Neuronal stem cell (in vitro differentiated cells): ENCODE results near the gene KDM4B.

Experiments
- DNase-seq: peaks from one replicate; pipeline ENCODE4 v3.0.0-alpha.2; 2013; ENCODE audit warnings: low spot score
- H2AFZ ChIP-seq: one replicate; pipeline ENCODE4 v1.6.1; 2013; ENCODE audit warnings: mild to moderate bottlenecking, low read length, inconsistent platforms
- H2AK5ac ChIP-seq: 2 replicates; pipeline ENCODE4 v1.6.1; 2013; ENCODE audit warnings: low read depth, mild to moderate bottlenecking, inconsistent platforms, low read length, moderate library complexity, mixed read lengths
- H2BK120ac ChIP-seq: 2 replicates; pipeline ENCODE4 v1.6.1; 2013; ENCODE audit warnings: low read depth, mild to moderate bottlenecking, inconsistent platforms, low read length, moderate library complexity, mixed read lengths
- H2BK12ac ChIP-seq: one replicate; pipeline ENCODE4 v1.6.1; 2013; ENCODE audit warnings: low read length, inconsistent platforms
- H2BK15ac ChIP-seq: 2 replicates; pipeline ENCODE4 v1.6.1; 2013; ENCODE audit warnings: mild to moderate bottlenecking, low read length, inconsistent platforms, mixed read lengths
- H2BK5ac ChIP-seq: one replicate; pipeline ENCODE4 v1.6.1; 2013; ENCODE audit warnings: inconsistent platforms, mild to moderate bottlenecking, low read length, moderate library complexity
- H3K14ac ChIP-seq: one replicate; pipeline ENCODE4 v1.6.1; 2013; ENCODE audit warnings: low read length, inconsistent platforms
- H3K18ac ChIP-seq: 2 replicates; pipeline ENCODE4 v1.6.1; 2013; ENCODE audit warnings: low read length, inconsistent platforms
- H3K23ac ChIP-seq: 2 replicates; pipeline ENCODE4 v1.6.1; 2013; ENCODE audit warnings: low read depth, mild to moderate bottlenecking, mixed read lengths, low read length, inconsistent platforms; ENCODE audit not compliant: poor library complexity
- H3K27ac ChIP-seq: replicated peaks from 3 replicates; pipeline ENCODE4 v1.5.1; 2013; ENCODE audit warnings: low read length, inconsistent platforms
- H3K27me3 ChIP-seq, 3 experiments: 2 replicates each; pipeline ENCODE4 v1.6.1; 2013; ENCODE audit warnings: low read length in 3 of 3, mild to moderate bottlenecking in 2 of 3, inconsistent platforms in 1 of 3, low read depth in 1 of 3, mixed read lengths in 1 of 3, moderate library complexity in 1 of 3; ENCODE audit not compliant: control insufficient read depth in 3 of 3, insufficient read depth in 3 of 3
- H3K36me3 ChIP-seq, 2 donors: replicated peaks in 1 of 2; 2 replicates each; pipeline ENCODE4 v1.6.1; 2013; ENCODE audit warnings: low read length in 2 of 2; ENCODE audit not compliant: control insufficient read depth in 2 of 2, insufficient read depth in 2 of 2
- H3K4ac ChIP-seq: 2 replicates; pipeline ENCODE4 v1.6.1; 2013; ENCODE audit warnings: inconsistent platforms, mild to moderate bottlenecking, low read length, moderate library complexity
- H3K4me1 ChIP-seq, 2 donors: 1 replicate in 1 of 2; 2 replicates in 1 of 2; pipeline ENCODE4 v1.6.1; 2013; ENCODE audit warnings: low read length in 2 of 2, low read depth in 1 of 2; ENCODE audit not compliant: control insufficient read depth in 2 of 2, insufficient read depth in 1 of 2
- H3K4me2 ChIP-seq: one replicate; pipeline ENCODE4 v1.6.1; 2013; ENCODE audit warnings: mild to moderate bottlenecking, low read length, inconsistent platforms; ENCODE audit not compliant: insufficient read depth, poor library complexity, severe bottlenecking
- H3K4me3 ChIP-seq, 2 donors: 2 replicates each; pipeline ENCODE4 v1.5.1; 2013; ENCODE audit warnings: low read length in 2 of 2, mild to moderate bottlenecking in 2 of 2, inconsistent platforms in 1 of 2, moderate library complexity in 1 of 2
- H3K79me1 ChIP-seq: one replicate; pipeline ENCODE4 v1.6.1; 2013; ENCODE audit warnings: low read depth, mild to moderate bottlenecking, inconsistent platforms, low read length, moderate library complexity
- H3K9ac ChIP-seq: one replicate; pipeline ENCODE4 v1.6.1; 2013; ENCODE audit warnings: mild to moderate bottlenecking, low read depth, low read length, inconsistent platforms; ENCODE audit not compliant: poor library complexity
- H3K9me3 ChIP-seq, 2 donors: replicated peaks in 1 of 2; 2 replicates each; pipeline versions ENCODE3 to v1.6.1; 2013; ENCODE audit warnings: low read length in 2 of 2, mild to moderate bottlenecking in 2 of 2, inconsistent platforms in 1 of 2, low read depth in 1 of 2, mixed read lengths in 1 of 2, moderate library complexity in 1 of 2; ENCODE audit not compliant: control insufficient read depth in 2 of 2, insufficient read depth in 1 of 2
- H4K8ac ChIP-seq: one replicate; pipeline ENCODE4 v1.6.1; 2013; ENCODE audit warnings: low read depth, mild to moderate bottlenecking, inconsistent platforms, low read length, moderate library complexity
- H4K91ac ChIP-seq: one replicate; pipeline ENCODE4 v1.6.1; 2013; ENCODE audit warnings: low read length, low read depth, mild to moderate bottlenecking, inconsistent platforms; ENCODE audit not compliant: poor library complexity
- WGBS, 2 donors: extraction: QIAGEN DNeasy Blood & Tissue Kit; methylation state at CpG; one replicate each; pipeline ENCODE4 v1.1.7; 2013; ENCODE audit warnings: missing lambda C conversion rate in 2 of 2, mixed read lengths in 1 of 2; ENCODE audit not compliant: insufficient read length in 2 of 2, insufficient replicate concordance in 1 of 2; ENCODE audit errors: extremely low coverage in 2 of 2; 5-methylcytosine and 5-hydroxymethylcytosine counted together

The KDM4B gene

DNA sequence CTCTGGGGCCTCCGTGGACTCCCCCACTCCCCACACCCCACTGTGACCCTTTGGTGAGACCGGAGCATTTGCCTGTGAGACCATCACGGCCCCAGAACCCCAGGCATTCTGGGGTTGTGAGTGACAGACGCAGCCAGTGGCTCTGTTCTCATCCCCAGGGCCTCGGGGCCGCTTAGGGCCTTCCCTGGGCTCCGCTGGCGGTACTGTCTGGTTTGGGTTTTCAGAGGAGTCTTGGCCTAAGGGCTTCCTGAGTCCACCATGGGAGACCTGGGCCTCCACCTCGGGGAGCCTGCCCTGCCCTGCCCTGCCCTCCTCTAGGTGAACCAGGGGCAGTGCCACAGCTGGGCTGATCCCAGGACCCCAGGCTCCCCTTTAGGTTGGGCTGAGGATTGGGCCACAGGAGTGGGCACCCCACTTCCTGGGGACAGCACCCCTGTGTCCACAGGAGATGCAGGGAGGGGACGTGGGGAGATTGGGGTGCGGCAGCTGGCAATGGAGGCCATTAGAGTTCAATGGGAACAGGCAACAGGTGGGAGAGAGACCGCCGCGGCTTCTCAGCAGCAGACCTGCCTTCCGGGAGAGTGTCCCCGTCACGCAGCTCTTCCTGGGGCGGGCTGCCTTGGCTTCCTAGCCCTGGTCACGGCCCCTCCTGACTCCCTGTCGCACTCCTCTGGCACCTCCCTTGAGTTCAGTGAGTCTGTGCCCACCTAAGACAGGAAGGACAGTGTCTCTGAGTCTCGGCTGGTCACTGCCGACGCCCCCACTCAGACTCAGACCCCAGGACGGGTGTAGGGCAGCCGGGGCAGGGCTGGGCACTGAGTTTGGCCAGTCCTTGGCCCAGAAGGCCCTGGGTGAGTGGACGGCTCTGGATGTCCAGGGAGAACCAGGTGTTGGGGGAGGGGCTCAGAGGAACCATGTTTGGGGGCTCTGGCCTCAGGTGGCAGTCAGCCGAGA, 164.1 kb downstream of the KDM4B start:
- peak overlapping the region; percentile 13 for H3K4ac ChIP-seq
- H2AFZ ChIP-seq: no peak overlapping the region
- peak overlapping the region; percentile 68 for H4K91ac ChIP-seq
- no peak overlapping the region for H3K4me2 ChIP-seq
- H3K4me1 ChIP-seq: peaks cover 27 to 49% of the 10 kb centered on the region in 2 donors
- H3K4me3 ChIP-seq: no peak overlapping the region
- peak overlapping the region; percentile 99 for H2BK12ac ChIP-seq
- peak overlapping the region; percentile 86 for H3K27ac ChIP-seq
- peaks cover 7% of the 10 kb centered on the region for H3K79me1 ChIP-seq
- H3K9ac ChIP-seq: peak overlapping the region; percentile 60
- peak overlapping the region; percentile 80 for H3K23ac ChIP-seq
- peak overlapping the region; percentile 94 for H2BK120ac ChIP-seq
- peak overlapping the region; percentile 92 for H4K8ac ChIP-seq
- no peaks in the 10 kb centered on the region for H3K27me3 ChIP-seq
- peak overlapping the region; percentile 99 for H2AK5ac ChIP-seq
- DNase-seq: no peak
- no CpG with 5 or more reads among the region's 27 CpGs for WGBS, 2 donors
- peak overlapping the region; percentile 99 for H2BK15ac ChIP-seq
- peaks cover 32 to 46% of the 10 kb centered on the region in 2 donors for H3K36me3 ChIP-seq
- peak overlapping the region; percentile 98 for H3K18ac ChIP-seq
- H3K9me3 ChIP-seq: no peaks in the 10 kb centered on the region
- peak overlapping the region; percentile 39 for H3K14ac ChIP-seq
- H2BK5ac ChIP-seq: peak overlapping the region; percentile 96

GRCh38 chr19:5133986-5134595, 165.2 kb downstream of the KDM4B start:
- peak overlapping the region; percentile 23 for H3K4ac ChIP-seq
- no peak overlapping the region for H4K91ac ChIP-seq
- H3K4me3 ChIP-seq: peak overlapping the region in 1 of 2 donors; percentile 9
- H2BK120ac ChIP-seq: peak overlapping the region; percentile 87
- H3K23ac ChIP-seq: peak overlapping the region; percentile 67
- H3K4me2 ChIP-seq: no peak overlapping the region
- no CpG with 5 or more reads among the region's 30 CpGs for WGBS, 2 donors
- H3K18ac ChIP-seq: peak overlapping the region; percentile 98
- peak overlapping the region; percentile 17 for H3K14ac ChIP-seq
- H2BK15ac ChIP-seq: peak overlapping the region; percentile 99
- peak overlapping the region; percentile 99 for H2AK5ac ChIP-seq
- peak overlapping the region; percentile 96 for H2BK5ac ChIP-seq
- peaks cover 7% of the 10 kb centered on the region for H3K79me1 ChIP-seq
- H3K27me3 ChIP-seq: no peaks in the 10 kb centered on the region
- H2BK12ac ChIP-seq: peak overlapping the region; percentile 97
- H2AFZ ChIP-seq: no peak overlapping the region
- no peak overlapping the region for H4K8ac ChIP-seq
- no peak overlapping the region for H3K27ac ChIP-seq
- peak overlapping the region; percentile 80 for H3K9ac ChIP-seq
- peaks cover 16 to 39% of the 10 kb centered on the region in 2 donors for H3K4me1 ChIP-seq
- H3K36me3 ChIP-seq: peaks cover 38 to 57% of the 10 kb centered on the region in 2 donors
- H3K9me3 ChIP-seq: no peaks in the 10 kb centered on the region
- no peak for DNase-seq

DNA sequence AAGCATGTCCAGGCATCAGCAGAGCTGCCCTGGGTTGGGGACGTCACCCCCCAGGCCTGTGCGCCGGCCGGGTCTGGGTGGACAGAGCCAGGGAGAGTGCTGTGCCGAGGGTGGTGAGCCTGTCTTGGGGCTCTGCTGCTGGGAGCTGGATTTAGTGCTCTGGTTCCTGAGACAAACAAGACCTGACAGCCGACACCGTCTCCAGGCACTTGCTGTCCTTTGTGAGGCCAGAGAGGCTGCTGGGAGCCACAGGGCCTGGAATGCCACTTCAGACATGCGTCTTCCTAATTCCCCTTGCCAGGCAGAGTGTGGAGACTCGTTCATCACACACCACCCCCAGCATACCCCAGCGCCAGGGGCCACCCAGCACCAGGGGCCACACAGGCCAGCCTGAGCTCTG, 165.8 kb downstream of the KDM4B start:
- peaks cover 14 to 37% of the 10 kb centered on the region in 2 donors for H3K4me1 ChIP-seq
- H3K9me3 ChIP-seq: no peaks in the 10 kb centered on the region
- H2BK5ac ChIP-seq: peak overlapping the region; percentile 96
- H2BK12ac ChIP-seq: peak overlapping the region; percentile 97
- H3K27ac ChIP-seq: no peak overlapping the region
- peak overlapping the region; percentile 80 for H3K9ac ChIP-seq
- no peak for DNase-seq
- WGBS, 2 donors: no CpG with 5 or more reads among the region's 10 CpGs
- H3K4me3 ChIP-seq: peak overlapping the region in 1 of 2 donors; percentile 9
- peak overlapping the region; percentile 95 for H3K4ac ChIP-seq
- H2AK5ac ChIP-seq: peak overlapping the region; percentile 99
- H2BK15ac ChIP-seq: peak overlapping the region; percentile 99
- H3K14ac ChIP-seq: peak overlapping the region; percentile 94
- H4K8ac ChIP-seq: no peak overlapping the region
- peaks cover 43 to 63% of the 10 kb centered on the region in 2 donors for H3K36me3 ChIP-seq
- peak overlapping the region; percentile 98 for H3K18ac ChIP-seq
- H2BK120ac ChIP-seq: peak overlapping the region; percentile 87
- H3K79me1 ChIP-seq: peaks cover 7% of the 10 kb centered on the region
- no peaks in the 10 kb centered on the region for H3K27me3 ChIP-seq
- H4K91ac ChIP-seq: no peak overlapping the region
- H3K4me2 ChIP-seq: no peak overlapping the region
- H3K23ac ChIP-seq: peak overlapping the region; percentile 67
- no peak overlapping the region for H2AFZ ChIP-seq
